Liver (tissue), 9 donors: Measurements from ENCODE around the gene FARSA. TPM values are rescaled to one million over a fixed set of nuclear protein-coding genes. Genes with fewer than 3 reads are reported as not detected.

Experiments
- DNase-seq: peaks from one replicate; pipeline ENCODE4 v3.0.0-alpha.2; 2017; ENCODE audit warnings: low spot score
- H3K27ac ChIP-seq, 2 donors: one replicate each; pipeline ENCODE4 v1.7.0; 2013; ENCODE audit warnings: inconsistent platforms in 2 of 2, low read length in 2 of 2, control low read depth in 1 of 2, low read depth in 1 of 2, mild to moderate bottlenecking in 1 of 2
- H3K27me3 ChIP-seq, 4 donors: one replicate each; pipeline versions ENCODE4 v1.6.1 to v1.7.0; 2013; ENCODE audit warnings: low read length in 3 of 4, inconsistent platforms in 1 of 4, mild to moderate bottlenecking in 1 of 4, moderate library complexity in 1 of 4; ENCODE audit not compliant: control insufficient read depth in 4 of 4, insufficient read depth in 4 of 4
- H3K36me3 ChIP-seq, 4 donors: one replicate each; pipeline versions ENCODE4 v1.6.1 to v1.7.0; 2013; ENCODE audit warnings: low read length in 3 of 4, mild to moderate bottlenecking in 3 of 4, low read depth in 1 of 4, moderate library complexity in 1 of 4; ENCODE audit not compliant: control insufficient read depth in 4 of 4, insufficient read depth in 3 of 4
- H3K4me1 ChIP-seq, 4 donors: one replicate each; pipeline versions ENCODE4 v1.6.1 to v1.7.0; 2013; ENCODE audit warnings: low read length in 3 of 4, mild to moderate bottlenecking in 3 of 4, moderate library complexity in 1 of 4; ENCODE audit not compliant: control insufficient read depth in 4 of 4, insufficient read depth in 4 of 4
- H3K4me3 ChIP-seq, 3 donors: one replicate each; pipeline versions ENCODE4 v1.6.1 to v1.7.0; 2013; ENCODE audit warnings: low read length in 3 of 3, control low read depth in 1 of 3, low read depth in 1 of 3, mild to moderate bottlenecking in 1 of 3
- H3K9ac ChIP-seq, 2 donors: one replicate each; pipeline ENCODE4 v1.7.0; 2013; ENCODE audit warnings: low read length in 2 of 2, mild to moderate bottlenecking in 2 of 2, moderate library complexity in 2 of 2, control low read depth in 1 of 2, low read depth in 1 of 2
- H3K9me3 ChIP-seq, 4 donors: one replicate each; pipeline versions ENCODE4 v1.6.1 to v1.7.0; 2013; ENCODE audit warnings: low read length in 3 of 4; ENCODE audit not compliant: control insufficient read depth in 4 of 4
- EGR1 ChIP-seq, 2 donors: IDR thresholded peaks; 2 replicates each; pipeline ENCODE4 v1.6.1; 2016 to 2018; ENCODE audit warnings: antibody characterized with exemption in 2 of 2, low read depth in 2 of 2
- FOXA1 ChIP-seq: IDR thresholded peaks from 2 replicates; pipeline ENCODE4 v1.6.1; 2016; ENCODE audit warnings: antibody characterized with exemption
- FOXA2 ChIP-seq: IDR thresholded peaks from 2 replicates; pipeline ENCODE4 v1.6.1; 2016; ENCODE audit warnings: antibody characterized with exemption
- GABPA ChIP-seq, 2 donors: IDR thresholded peaks in 1 of 2; conservative IDR thresholded peaks in 1 of 2; 2 replicates each; pipeline ENCODE4 v1.6.1; 2016; ENCODE audit warnings: antibody characterized with exemption in 2 of 2, mild to moderate bottlenecking in 1 of 2, moderate library complexity in 1 of 2
- HNF4A ChIP-seq, 2 donors: conservative IDR thresholded peaks; 2 replicates each; pipeline ENCODE4 v1.6.1; 2016; ENCODE audit warnings: antibody characterized with exemption in 2 of 2, mild to moderate bottlenecking in 2 of 2
- JUND ChIP-seq, 2 donors: IDR thresholded peaks; 2 replicates each; pipeline ENCODE4 v1.6.1; 2016; ENCODE audit warnings: antibody characterized with exemption in 2 of 2
- NR2F2 ChIP-seq: IDR thresholded peaks from 2 replicates; pipeline ENCODE4 v1.6.1; 2016; ENCODE audit warnings: antibody characterized with exemption
- RAD21 ChIP-seq, 2 donors: IDR thresholded peaks; 2 replicates each; pipeline ENCODE4 v1.6.1; 2016; ENCODE audit warnings: antibody characterized with exemption in 2 of 2, mild to moderate bottlenecking in 2 of 2
- RXRA ChIP-seq, 2 donors: IDR thresholded peaks; 2 replicates each; pipeline ENCODE4 v1.6.1; 2017 to 2018; ENCODE audit warnings: antibody characterized with exemption in 2 of 2, mild to moderate bottlenecking in 1 of 2
- SP1 ChIP-seq: IDR thresholded peaks from 2 replicates; pipeline ENCODE4 v1.6.1; 2018; ENCODE audit warnings: antibody characterized with exemption, mild to moderate bottlenecking
- YY1 ChIP-seq: IDR thresholded peaks from 2 replicates; pipeline ENCODE4 v1.6.1; 2016; ENCODE audit warnings: antibody characterized with exemption, mild to moderate bottlenecking
- WGBS: extraction: QIAGEN DNeasy Blood & Tissue Kit; methylation state at CpG from one replicate; pipeline ENCODE4 v1.1.7; 2013; 5-methylcytosine and 5-hydroxymethylcytosine counted together
- polyA plus RNA-seq, 2 donors: library from polyadenylated mRNA; stranded (reverse) in 1 of 2; unstranded in 1 of 2; fragments of 200-250 nt in 1 of 2; fragments of >200 nt in 1 of 2; fragmentation: Nextera tagmentation in 1 of 2; extraction: Ambion mirVana in 1 of 2; gene quantifications; one replicate each; pipeline versions ENCODE4 v1.2.1 to v1.2.3, GENCODE V29; 2013 to 2015
- total RNA-seq, 2 donors: library from RNA; depleted of rRNA; stranded (reverse); fragments of >200 nt; gene quantifications; one replicate each; pipeline ENCODE4 v1.2.3, GENCODE V29; 2014
- TF ChIP-seq, protein P1 (sequence below): IDR thresholded peaks from 2 replicates; pipeline ENCODE4 v1.6.1; 2016; ENCODE audit warnings: antibody characterized with exemption, mild to moderate bottlenecking
- TF ChIP-seq, protein P2 (sequence below): fragments of 150-350 bp; IDR thresholded peaks from 2 replicates; pipeline ENCODE4 v1.5.1; 2017; ENCODE audit warnings: improper control_type of control experiment, low read depth, low read length; ENCODE audit not compliant: missing input control
- TF ChIP-seq, protein P3 (sequence below): IDR thresholded peaks from 2 replicates; pipeline ENCODE4 v1.6.1; 2016; ENCODE audit warnings: antibody characterized with exemption
- TF ChIP-seq, protein P4 (sequence below): IDR thresholded peaks from 2 replicates; pipeline ENCODE4 v1.6.1; 2016; ENCODE audit warnings: antibody characterized with exemption
- donor health status: healthy.
- donor health status: healthy.
- donor health status: healthy.
- donor health status: healthy.
- donor health status: healthy.

The FARSA gene
- total and polyA plus RNA-seq, 4 donors: 29.8 to 50.1 (median 34.3) TPM

DNA sequence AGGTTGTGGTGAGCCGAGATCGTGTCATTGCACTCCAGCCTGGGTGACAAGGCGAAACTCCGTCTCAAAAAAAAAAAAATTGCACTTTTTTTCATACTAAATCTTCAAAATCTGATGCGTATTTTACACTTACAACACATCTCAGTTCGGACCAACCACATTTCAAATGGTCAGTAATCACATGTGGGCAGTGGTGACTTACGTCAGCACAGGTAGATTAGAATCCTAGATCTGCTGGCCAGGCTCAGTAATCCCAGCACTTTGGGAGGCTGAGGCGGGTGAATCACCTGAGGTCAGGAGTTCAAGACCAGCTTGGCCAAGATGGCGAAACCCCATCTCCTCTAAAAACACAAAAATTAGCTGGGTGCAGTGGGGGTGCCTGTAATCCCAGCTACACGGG, 1.6 kb upstream of the FARSA start:
- Histone ChIP-seq H3K9me3 (no peaks in the 10 kb centered on the region), H3K27ac (no peak overlapping the region), H3K9ac (no peak overlapping the region), H3K4me1 (peaks cover 6 to 40% (median 30%) of the 10 kb centered on the region in 4 donors), H3K27me3 (no peaks in the 10 kb centered on the region), H3K36me3 (peaks cover 5 to 6% (median 6%) of the 10 kb centered on the region in 4 donors), H3K4me3 (no peak overlapping the region)
- no peak for DNase-seq
- 96% methylated on average over 10 of the region's 10 CpGs for WGBS
- TF ChIP-seq RXRA (IDR thresholded peaks at IDR 0.05): no peak

DNA sequence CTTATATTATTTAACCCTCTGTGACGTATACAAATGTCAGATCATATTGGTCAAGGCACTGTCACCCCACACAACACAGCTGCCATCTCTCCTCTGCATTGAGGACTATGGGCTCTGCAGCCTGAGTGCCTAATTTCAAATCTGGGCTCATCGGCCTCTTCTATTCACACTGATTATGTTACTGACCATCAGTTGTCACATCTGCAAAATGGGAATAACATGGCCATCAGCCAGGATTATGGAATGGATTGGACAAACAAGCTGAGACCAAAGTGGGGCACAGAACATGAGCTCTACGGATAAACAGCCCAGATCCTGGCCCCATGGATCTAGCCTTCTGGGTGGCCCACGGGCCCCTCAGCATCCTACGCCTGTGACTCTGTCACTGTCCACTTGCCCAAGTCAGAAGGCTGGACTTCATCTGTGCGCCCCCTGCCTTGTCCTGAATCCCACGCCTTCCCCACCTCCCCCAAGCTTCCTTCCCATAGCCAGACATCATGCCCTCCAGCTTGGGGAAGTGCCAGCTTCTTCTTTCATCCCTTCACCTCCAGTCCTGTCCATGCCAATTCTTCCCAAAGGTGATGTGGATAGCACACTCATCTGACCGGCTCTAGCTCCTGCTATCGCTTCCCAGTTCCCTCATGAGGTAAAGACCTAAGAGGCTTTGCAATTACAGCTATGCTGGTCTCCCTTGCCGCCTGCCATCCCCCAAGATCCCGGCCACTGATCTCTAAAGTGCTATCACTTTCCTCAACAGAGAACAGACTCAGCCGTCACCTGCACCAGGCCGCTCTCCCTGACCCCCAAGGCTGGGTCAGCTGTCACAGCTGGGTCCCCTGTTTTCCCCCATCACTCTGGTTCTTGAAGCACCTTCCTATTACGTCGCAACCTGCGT, 872 bp downstream of the FARSA start:
- Histone ChIP-seq H3K9ac (peak overlapping the region; percentile 0 to 82), H3K9me3 (no peaks in the 10 kb centered on the region), H3K4me3 (peak overlapping the region; percentile 77 to 93 (median 91)), H3K27ac (no peak overlapping the region), H3K4me1 (peaks cover 4 to 26% (median 19%) of the 10 kb centered on the region in 4 donors), H3K36me3 (peaks cover 9 to 23% (median 15%) of the 10 kb centered on the region in 4 donors), H3K27me3 (no peaks in the 10 kb centered on the region)
- DNase-seq: no peak
- TF ChIP-seq SP1: no peak
- TF ChIP-seq RXRA (IDR thresholded peaks at IDR 0.05): no peak
- no peak for TF ChIP-seq JUND (IDR thresholded peaks at IDR 0.05)
- TF ChIP-seq YY1: no peak
- TF ChIP-seq FOXA1: no peak
- TF ChIP-seq NR2F2: no peak
- TF ChIP-seq, protein P1, sequence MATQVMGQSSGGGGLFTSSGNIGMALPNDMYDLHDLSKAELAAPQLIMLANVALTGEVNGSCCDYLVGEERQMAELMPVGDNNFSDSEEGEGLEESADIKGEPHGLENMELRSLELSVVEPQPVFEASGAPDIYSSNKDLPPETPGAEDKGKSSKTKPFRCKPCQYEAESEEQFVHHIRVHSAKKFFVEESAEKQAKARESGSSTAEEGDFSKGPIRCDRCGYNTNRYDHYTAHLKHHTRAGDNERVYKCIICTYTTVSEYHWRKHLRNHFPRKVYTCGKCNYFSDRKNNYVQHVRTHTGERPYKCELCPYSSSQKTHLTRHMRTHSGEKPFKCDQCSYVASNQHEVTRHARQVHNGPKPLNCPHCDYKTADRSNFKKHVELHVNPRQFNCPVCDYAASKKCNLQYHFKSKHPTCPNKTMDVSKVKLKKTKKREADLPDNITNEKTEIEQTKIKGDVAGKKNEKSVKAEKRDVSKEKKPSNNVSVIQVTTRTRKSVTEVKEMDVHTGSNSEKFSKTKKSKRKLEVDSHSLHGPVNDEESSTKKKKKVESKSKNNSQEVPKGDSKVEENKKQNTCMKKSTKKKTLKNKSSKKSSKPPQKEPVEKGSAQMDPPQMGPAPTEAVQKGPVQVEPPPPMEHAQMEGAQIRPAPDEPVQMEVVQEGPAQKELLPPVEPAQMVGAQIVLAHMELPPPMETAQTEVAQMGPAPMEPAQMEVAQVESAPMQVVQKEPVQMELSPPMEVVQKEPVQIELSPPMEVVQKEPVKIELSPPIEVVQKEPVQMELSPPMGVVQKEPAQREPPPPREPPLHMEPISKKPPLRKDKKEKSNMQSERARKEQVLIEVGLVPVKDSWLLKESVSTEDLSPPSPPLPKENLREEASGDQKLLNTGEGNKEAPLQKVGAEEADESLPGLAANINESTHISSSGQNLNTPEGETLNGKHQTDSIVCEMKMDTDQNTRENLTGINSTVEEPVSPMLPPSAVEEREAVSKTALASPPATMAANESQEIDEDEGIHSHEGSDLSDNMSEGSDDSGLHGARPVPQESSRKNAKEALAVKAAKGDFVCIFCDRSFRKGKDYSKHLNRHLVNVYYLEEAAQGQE: no peak
- TF ChIP-seq GABPA (IDR thresholded peaks at IDR 0.05 in 1 of 2, conservative IDR thresholded peaks at IDR 0.05 in 1 of 2): no peak
- TF ChIP-seq, protein P2, sequence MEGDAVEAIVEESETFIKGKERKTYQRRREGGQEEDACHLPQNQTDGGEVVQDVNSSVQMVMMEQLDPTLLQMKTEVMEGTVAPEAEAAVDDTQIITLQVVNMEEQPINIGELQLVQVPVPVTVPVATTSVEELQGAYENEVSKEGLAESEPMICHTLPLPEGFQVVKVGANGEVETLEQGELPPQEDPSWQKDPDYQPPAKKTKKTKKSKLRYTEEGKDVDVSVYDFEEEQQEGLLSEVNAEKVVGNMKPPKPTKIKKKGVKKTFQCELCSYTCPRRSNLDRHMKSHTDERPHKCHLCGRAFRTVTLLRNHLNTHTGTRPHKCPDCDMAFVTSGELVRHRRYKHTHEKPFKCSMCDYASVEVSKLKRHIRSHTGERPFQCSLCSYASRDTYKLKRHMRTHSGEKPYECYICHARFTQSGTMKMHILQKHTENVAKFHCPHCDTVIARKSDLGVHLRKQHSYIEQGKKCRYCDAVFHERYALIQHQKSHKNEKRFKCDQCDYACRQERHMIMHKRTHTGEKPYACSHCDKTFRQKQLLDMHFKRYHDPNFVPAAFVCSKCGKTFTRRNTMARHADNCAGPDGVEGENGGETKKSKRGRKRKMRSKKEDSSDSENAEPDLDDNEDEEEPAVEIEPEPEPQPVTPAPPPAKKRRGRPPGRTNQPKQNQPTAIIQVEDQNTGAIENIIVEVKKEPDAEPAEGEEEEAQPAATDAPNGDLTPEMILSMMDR: no peak
- 32% methylated on average over 16 of the region's 16 CpGs for WGBS

DNA sequence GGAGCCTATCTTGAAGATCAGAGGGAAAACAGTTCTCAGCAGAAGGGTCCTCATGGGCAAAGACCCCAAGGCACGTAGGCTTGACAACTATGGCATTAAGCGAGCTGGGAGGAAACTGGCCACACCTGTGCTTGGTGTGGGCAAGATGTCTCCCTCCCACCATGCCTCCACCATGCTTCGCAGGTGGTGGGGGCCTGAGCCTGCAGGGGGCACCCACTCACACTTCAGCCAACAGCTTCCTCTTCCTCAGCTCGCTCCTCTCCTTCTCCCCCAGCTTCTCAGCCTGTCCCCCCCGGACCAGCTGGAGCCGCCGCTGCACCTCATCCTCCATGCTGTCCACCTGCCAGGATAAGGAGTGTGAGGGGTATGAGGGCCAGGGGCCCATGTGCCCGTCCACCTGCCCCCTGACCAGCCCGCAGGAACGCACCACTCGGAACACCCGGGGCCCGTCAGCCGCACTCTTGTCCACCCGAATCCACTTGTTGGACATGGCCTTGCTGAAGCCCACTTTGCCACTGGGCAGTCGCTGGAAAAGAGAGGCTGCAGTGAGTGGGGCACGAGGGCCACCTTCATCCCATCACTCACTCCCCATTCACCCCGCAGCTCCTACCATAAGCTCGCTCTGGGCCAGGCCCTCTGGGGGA, 3.4 kb downstream of the FARSA start:
- no peak overlapping the region for H3K9ac ChIP-seq
- peaks cover 4 to 22% (median 13%) of the 10 kb centered on the region in 4 donors for H3K4me1 ChIP-seq
- peaks cover 11 to 36% (median 24%) of the 10 kb centered on the region in 4 donors for H3K36me3 ChIP-seq
- 94% methylated on average over 19 of the region's 19 CpGs for WGBS
- no peak overlapping the region for H3K4me3 ChIP-seq
- DNase-seq: no peak
- no peaks in the 10 kb centered on the region for H3K9me3 ChIP-seq
- no peak overlapping the region for H3K27ac ChIP-seq
- H3K27me3 ChIP-seq: no peaks in the 10 kb centered on the region
- TF ChIP-seq, protein P1: no peak
- TF ChIP-seq JUND (IDR thresholded peaks at IDR 0.05) (no peak), FOXA1 (no peak), FOXA2 (no peak), EGR1 (IDR thresholded peaks at IDR 0.05; ENCODE audit: low read depth in 2 of 2) (no peak), HNF4A (conservative IDR thresholded peaks at IDR 0.05) (no peak), RAD21 (IDR thresholded peaks at IDR 0.05) (no peak), NR2F2 (no peak), GABPA (IDR thresholded peaks at IDR 0.05 in 1 of 2, conservative IDR thresholded peaks at IDR 0.05 in 1 of 2) (no peak)
- TF ChIP-seq, protein P3, sequence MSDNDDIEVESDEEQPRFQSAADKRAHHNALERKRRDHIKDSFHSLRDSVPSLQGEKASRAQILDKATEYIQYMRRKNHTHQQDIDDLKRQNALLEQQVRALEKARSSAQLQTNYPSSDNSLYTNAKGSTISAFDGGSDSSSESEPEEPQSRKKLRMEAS: no peak
- TF ChIP-seq, protein P4, sequence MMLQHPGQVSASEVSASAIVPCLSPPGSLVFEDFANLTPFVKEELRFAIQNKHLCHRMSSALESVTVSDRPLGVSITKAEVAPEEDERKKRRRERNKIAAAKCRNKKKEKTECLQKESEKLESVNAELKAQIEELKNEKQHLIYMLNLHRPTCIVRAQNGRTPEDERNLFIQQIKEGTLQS: no peak
